Liver (tissue), 3 donors: Measurements from ENCODE around the gene ITM2A.

Experiments used
- EGR1 ChIP-seq, 2 donors: IDR thresholded peaks; 2 replicates each; pipeline ENCODE4 v1.6.1; 2016 to 2018; ENCODE audit warnings: antibody characterized with exemption in 2 of 2, low read depth in 2 of 2
- FOXA1 ChIP-seq: IDR thresholded peaks from 2 replicates; pipeline ENCODE4 v1.6.1; 2016; ENCODE audit warnings: antibody characterized with exemption
- GABPA ChIP-seq, 2 donors: IDR thresholded peaks in 1 of 2; conservative IDR thresholded peaks in 1 of 2; 2 replicates each; pipeline ENCODE4 v1.6.1; 2016; ENCODE audit warnings: antibody characterized with exemption in 2 of 2, mild to moderate bottlenecking in 1 of 2, moderate library complexity in 1 of 2
- HNF4A ChIP-seq, 2 donors: conservative IDR thresholded peaks; 2 replicates each; pipeline ENCODE4 v1.6.1; 2016; ENCODE audit warnings: antibody characterized with exemption in 2 of 2, mild to moderate bottlenecking in 2 of 2
- HNF4G ChIP-seq: IDR thresholded peaks from 2 replicates; pipeline ENCODE4 v1.6.1; 2016; ENCODE audit warnings: antibody characterized with exemption
- JUND ChIP-seq, 2 donors: IDR thresholded peaks; 2 replicates each; pipeline ENCODE4 v1.6.1; 2016; ENCODE audit warnings: antibody characterized with exemption in 2 of 2
- RAD21 ChIP-seq, 2 donors: IDR thresholded peaks; 2 replicates each; pipeline ENCODE4 v1.6.1; 2016; ENCODE audit warnings: antibody characterized with exemption in 2 of 2, mild to moderate bottlenecking in 2 of 2
- SP1 ChIP-seq: IDR thresholded peaks from 2 replicates; pipeline ENCODE4 v1.6.1; 2018; ENCODE audit warnings: antibody characterized with exemption, mild to moderate bottlenecking
- TAF1 ChIP-seq: conservative IDR thresholded peaks from 2 replicates; pipeline ENCODE4 v1.6.1; 2016; ENCODE audit warnings: antibody characterized with exemption, mild to moderate bottlenecking
- YY1 ChIP-seq: IDR thresholded peaks from 2 replicates; pipeline ENCODE4 v1.6.1; 2016; ENCODE audit warnings: antibody characterized with exemption, mild to moderate bottlenecking
- TF ChIP-seq, protein P1 (sequence below): fragments of 150-350 bp; IDR thresholded peaks from 2 replicates; pipeline ENCODE4 v1.5.1; 2017; ENCODE audit warnings: improper control_type of control experiment, low read depth, low read length; ENCODE audit not compliant: missing input control
- TF ChIP-seq, protein P2 (sequence below): IDR thresholded peaks from 2 replicates; pipeline ENCODE4 v1.6.1; 2016; ENCODE audit warnings: antibody characterized with exemption, mild to moderate bottlenecking
- TF ChIP-seq, protein P3 (sequence below): IDR thresholded peaks from 2 replicates; pipeline ENCODE4 v1.6.1; 2016; ENCODE audit warnings: antibody characterized with exemption
- TF ChIP-seq, protein P4 (sequence below): IDR thresholded peaks from 2 replicates; pipeline ENCODE4 v1.6.1; 2016; ENCODE audit warnings: antibody characterized with exemption
- donor health status: healthy.
- donor health status: healthy.

DNA sequence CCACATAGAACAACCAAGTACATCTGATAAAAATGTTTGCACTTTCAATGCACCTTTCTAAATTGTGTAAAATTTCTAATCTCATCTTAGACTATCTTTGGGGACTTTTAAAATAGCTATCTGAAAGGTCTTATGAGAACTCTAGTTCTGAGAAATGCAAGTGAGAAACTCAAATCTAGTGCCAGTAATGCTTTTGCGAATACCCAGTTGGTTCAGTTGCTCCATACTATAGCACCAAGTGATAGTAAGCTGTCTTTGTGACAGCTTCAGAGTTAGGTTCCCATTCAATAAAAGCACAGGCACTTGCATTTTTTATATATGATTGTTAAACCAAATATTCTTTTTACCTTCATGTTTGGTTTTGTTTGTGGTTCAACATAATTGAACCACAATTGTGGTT lies 4.5 kb upstream of the ITM2A start:
- TF ChIP-seq, protein P1, sequence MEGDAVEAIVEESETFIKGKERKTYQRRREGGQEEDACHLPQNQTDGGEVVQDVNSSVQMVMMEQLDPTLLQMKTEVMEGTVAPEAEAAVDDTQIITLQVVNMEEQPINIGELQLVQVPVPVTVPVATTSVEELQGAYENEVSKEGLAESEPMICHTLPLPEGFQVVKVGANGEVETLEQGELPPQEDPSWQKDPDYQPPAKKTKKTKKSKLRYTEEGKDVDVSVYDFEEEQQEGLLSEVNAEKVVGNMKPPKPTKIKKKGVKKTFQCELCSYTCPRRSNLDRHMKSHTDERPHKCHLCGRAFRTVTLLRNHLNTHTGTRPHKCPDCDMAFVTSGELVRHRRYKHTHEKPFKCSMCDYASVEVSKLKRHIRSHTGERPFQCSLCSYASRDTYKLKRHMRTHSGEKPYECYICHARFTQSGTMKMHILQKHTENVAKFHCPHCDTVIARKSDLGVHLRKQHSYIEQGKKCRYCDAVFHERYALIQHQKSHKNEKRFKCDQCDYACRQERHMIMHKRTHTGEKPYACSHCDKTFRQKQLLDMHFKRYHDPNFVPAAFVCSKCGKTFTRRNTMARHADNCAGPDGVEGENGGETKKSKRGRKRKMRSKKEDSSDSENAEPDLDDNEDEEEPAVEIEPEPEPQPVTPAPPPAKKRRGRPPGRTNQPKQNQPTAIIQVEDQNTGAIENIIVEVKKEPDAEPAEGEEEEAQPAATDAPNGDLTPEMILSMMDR = no peak
- TF ChIP-seq GABPA (IDR thresholded peaks at IDR 0.05 in 1 of 2, conservative IDR thresholded peaks at IDR 0.05 in 1 of 2) = no peak
- TF ChIP-seq, protein P2, sequence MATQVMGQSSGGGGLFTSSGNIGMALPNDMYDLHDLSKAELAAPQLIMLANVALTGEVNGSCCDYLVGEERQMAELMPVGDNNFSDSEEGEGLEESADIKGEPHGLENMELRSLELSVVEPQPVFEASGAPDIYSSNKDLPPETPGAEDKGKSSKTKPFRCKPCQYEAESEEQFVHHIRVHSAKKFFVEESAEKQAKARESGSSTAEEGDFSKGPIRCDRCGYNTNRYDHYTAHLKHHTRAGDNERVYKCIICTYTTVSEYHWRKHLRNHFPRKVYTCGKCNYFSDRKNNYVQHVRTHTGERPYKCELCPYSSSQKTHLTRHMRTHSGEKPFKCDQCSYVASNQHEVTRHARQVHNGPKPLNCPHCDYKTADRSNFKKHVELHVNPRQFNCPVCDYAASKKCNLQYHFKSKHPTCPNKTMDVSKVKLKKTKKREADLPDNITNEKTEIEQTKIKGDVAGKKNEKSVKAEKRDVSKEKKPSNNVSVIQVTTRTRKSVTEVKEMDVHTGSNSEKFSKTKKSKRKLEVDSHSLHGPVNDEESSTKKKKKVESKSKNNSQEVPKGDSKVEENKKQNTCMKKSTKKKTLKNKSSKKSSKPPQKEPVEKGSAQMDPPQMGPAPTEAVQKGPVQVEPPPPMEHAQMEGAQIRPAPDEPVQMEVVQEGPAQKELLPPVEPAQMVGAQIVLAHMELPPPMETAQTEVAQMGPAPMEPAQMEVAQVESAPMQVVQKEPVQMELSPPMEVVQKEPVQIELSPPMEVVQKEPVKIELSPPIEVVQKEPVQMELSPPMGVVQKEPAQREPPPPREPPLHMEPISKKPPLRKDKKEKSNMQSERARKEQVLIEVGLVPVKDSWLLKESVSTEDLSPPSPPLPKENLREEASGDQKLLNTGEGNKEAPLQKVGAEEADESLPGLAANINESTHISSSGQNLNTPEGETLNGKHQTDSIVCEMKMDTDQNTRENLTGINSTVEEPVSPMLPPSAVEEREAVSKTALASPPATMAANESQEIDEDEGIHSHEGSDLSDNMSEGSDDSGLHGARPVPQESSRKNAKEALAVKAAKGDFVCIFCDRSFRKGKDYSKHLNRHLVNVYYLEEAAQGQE = no peak
- TF ChIP-seq, protein P3, sequence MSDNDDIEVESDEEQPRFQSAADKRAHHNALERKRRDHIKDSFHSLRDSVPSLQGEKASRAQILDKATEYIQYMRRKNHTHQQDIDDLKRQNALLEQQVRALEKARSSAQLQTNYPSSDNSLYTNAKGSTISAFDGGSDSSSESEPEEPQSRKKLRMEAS = no peak
- no peak for TF ChIP-seq YY1
- no peak for TF ChIP-seq JUND (IDR thresholded peaks at IDR 0.05)
- no peak for TF ChIP-seq RAD21 (IDR thresholded peaks at IDR 0.05)
- TF ChIP-seq HNF4G = no peak
- TF ChIP-seq EGR1 (IDR thresholded peaks at IDR 0.05; ENCODE audit: low read depth in 2 of 2) = no peak
- no peak for TF ChIP-seq TAF1
- TF ChIP-seq FOXA1 = no peak
- no peak for TF ChIP-seq SP1
- no peak for TF ChIP-seq HNF4A (conservative IDR thresholded peaks at IDR 0.05)
- TF ChIP-seq, protein P4, sequence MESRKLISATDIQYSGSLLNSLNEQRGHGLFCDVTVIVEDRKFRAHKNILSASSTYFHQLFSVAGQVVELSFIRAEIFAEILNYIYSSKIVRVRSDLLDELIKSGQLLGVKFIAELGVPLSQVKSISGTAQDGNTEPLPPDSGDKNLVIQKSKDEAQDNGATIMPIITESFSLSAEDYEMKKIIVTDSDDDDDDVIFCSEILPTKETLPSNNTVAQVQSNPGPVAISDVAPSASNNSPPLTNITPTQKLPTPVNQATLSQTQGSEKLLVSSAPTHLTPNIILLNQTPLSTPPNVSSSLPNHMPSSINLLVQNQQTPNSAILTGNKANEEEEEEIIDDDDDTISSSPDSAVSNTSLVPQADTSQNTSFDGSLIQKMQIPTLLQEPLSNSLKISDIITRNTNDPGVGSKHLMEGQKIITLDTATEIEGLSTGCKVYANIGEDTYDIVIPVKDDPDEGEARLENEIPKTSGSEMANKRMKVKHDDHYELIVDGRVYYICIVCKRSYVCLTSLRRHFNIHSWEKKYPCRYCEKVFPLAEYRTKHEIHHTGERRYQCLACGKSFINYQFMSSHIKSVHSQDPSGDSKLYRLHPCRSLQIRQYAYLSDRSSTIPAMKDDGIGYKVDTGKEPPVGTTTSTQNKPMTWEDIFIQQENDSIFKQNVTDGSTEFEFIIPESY = no peak
